Kidney epithelial cell (primary cell): ENCODE measurements around the gene OR2T8. TPM values are rescaled to one million over a fixed set of nuclear protein-coding genes. Genes with fewer than 3 reads are reported as not detected.

Source experiments
- DNase-seq: peaks from one replicate; pipeline ENCODE4 v3.0.0-alpha.2; 2010; ENCODE audit warnings: low read depth
- H3K27me3 ChIP-seq: 2 replicates; pipeline ENCODE4 v1.6.0; 2011; ENCODE audit warnings: low read length; ENCODE audit not compliant: control insufficient read depth, insufficient read depth
- H3K36me3 ChIP-seq: 2 replicates; pipeline ENCODE4 v1.5.1; 2011; ENCODE audit warnings: low read length; ENCODE audit not compliant: control insufficient read depth, insufficient read depth
- H3K4me3 ChIP-seq: 2 replicates; pipeline ENCODE4 v1.5.1; 2011; ENCODE audit warnings: low read depth, mild to moderate bottlenecking, control low read depth, low read length
- total RNA-seq: library from RNA; depleted of rRNA; stranded (reverse); fragments of >200 nt; gene quantifications from 2 replicates; pipeline ENCODE4 v1.2.3, GENCODE V29; 2015
- TF ChIP-seq, protein P1 (sequence below): IDR thresholded peaks from 2 replicates; pipeline ENCODE4 v1.5.1; 2011; ENCODE audit warnings: mild to moderate bottlenecking, moderate library complexity, low read length, control low read depth, inconsistent platforms; ENCODE audit not compliant: insufficient read depth, poor library complexity, severe bottlenecking

Gene OR2T8
- total RNA-seq, 1 donor from 2014 or later: not detected

- DNase-seq: no peak
- Histone ChIP-seq H3K27me3 (no peaks in the 10 kb centered on the region), H3K4me3 (no peak overlapping the region), H3K36me3 (no peaks in the 10 kb centered on the region)
- TF ChIP-seq, protein P1, sequence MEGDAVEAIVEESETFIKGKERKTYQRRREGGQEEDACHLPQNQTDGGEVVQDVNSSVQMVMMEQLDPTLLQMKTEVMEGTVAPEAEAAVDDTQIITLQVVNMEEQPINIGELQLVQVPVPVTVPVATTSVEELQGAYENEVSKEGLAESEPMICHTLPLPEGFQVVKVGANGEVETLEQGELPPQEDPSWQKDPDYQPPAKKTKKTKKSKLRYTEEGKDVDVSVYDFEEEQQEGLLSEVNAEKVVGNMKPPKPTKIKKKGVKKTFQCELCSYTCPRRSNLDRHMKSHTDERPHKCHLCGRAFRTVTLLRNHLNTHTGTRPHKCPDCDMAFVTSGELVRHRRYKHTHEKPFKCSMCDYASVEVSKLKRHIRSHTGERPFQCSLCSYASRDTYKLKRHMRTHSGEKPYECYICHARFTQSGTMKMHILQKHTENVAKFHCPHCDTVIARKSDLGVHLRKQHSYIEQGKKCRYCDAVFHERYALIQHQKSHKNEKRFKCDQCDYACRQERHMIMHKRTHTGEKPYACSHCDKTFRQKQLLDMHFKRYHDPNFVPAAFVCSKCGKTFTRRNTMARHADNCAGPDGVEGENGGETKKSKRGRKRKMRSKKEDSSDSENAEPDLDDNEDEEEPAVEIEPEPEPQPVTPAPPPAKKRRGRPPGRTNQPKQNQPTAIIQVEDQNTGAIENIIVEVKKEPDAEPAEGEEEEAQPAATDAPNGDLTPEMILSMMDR: no peak
Measured at GRCh38 chr1:247962911-247963588, 43.0 kb downstream of the OR2T8 start.

DNA sequence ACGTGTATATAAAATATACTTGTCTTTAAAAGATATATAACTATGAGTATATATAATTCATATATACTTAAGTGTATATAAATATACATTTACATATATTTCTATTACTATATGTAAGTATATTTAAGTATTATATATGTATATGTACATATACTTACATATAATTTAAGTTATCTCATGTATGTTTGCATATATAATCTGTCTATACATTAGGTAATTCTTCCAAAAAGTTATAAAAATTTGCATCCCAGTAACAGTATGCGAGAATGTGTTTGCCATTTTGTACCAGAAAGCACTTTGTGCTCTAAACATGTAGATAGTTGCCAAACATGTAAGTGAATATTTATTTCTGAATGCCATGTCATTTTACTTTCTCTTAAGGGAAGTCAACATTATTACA is 44.9 kb downstream of the OR2T8 start, which contains the start of gene OR2AK2:
Gene OR2AK2 (plus strand): TSS at position 301 of the 400 bp plus-strand sequence. CDS start 144 bp downstream, outside the sequence.
- Histone ChIP-seq H3K27me3 (no peaks in the 10 kb centered on the region), H3K4me3 (no peak within 1 kb of the TSS), H3K36me3 (no peaks in the 10 kb centered on the region)
- TF ChIP-seq, protein P1: no peak
- no peak for DNase-seq

GRCh38 chr1:247966532-247967204 is 46.6 kb downstream of the OR2T8 start:
- no peak for DNase-seq
- TF ChIP-seq, protein P1: no peak
- H3K4me3 ChIP-seq: no peak overlapping the region
- no peaks in the 10 kb centered on the region for H3K36me3 ChIP-seq
- no peaks in the 10 kb centered on the region for H3K27me3 ChIP-seq

Other genes starting within 250 kb of the OR2T8 start
- gene OR13G1, start 240.5 kb upstream of the OR2T8 start, total RNA-seq: not detected in 2 replicates
- not detected in 2 replicates for gene OR6F1, start 203.6 kb upstream of the OR2T8 start, total RNA-seq
- gene OR14K1, start 181.6 kb upstream of the OR2T8 start, total RNA-seq: not detected in 2 replicates
- not detected in 2 replicates for gene OR14A2, start 172.1 kb upstream of the OR2T8 start, total RNA-seq
- not detected in 2 replicates for gene OR1C1, start 159.7 kb upstream of the OR2T8 start, total RNA-seq
- not detected in 2 replicates for gene OR14A16, start 96.1 kb upstream of the OR2T8 start, total RNA-seq
- gene OR11L1, start 78.4 kb upstream of the OR2T8 start, total RNA-seq: not detected in 2 replicates
- gene TRIM58, start 63.1 kb upstream of the OR2T8 start, total RNA-seq: 4.2 and 5.3 TPM in 2 replicates
- gene OR2W3, start 24.7 kb upstream of the OR2T8 start, total RNA-seq: 1.0 and 1.8 TPM in 2 replicates
- not detected in 2 replicates for gene OR2AJ1, start 4.6 kb downstream of the OR2T8 start, total RNA-seq
- not detected in 2 replicates for gene OR2L8, start 28.6 kb downstream of the OR2T8 start, total RNA-seq
- not detected in 2 replicates for gene OR2AK2, start 45.0 kb downstream of the OR2T8 start, total RNA-seq
- gene OR2L5, start 93.4 kb downstream of the OR2T8 start, total RNA-seq: not detected in 2 replicates
- gene OR2L2, start 109.8 kb downstream of the OR2T8 start, total RNA-seq: not detected in 2 replicates
- gene OR2L3, start 126.6 kb downstream of the OR2T8 start, total RNA-seq: 0.08 TPM in 1 of 2 replicates, not detected in the other
- not detected in 2 replicates for gene OR2L13, start 174.9 kb downstream of the OR2T8 start, total RNA-seq
- not detected in 2 replicates for gene OR2M5, start 224.9 kb downstream of the OR2T8 start, total RNA-seq